ENCODE measurements around the gene CAPN11. TPM values are rescaled to one million over a fixed set of nuclear protein-coding genes. Genes with fewer than 3 reads are reported as not detected.

The CAPN11 gene
- total RNA-seq, 1 donor from 2014 or later, result 0.07 TPM

GRCh38 chr6:44201200-44201599 is 42.6 kb downstream of the CAPN11 start:
- H3K9me3 Mint-ChIP-seq (ENCODE audit: low read depth), result no peaks in the 10 kb centered on the region
- no peak overlapping the region for H3K4me3 Mint-ChIP-seq (ENCODE audit: unreplicated experiment)
- no peak for DNase-seq (ENCODE audit: low spot score)
- no peak overlapping the region for H3K27ac Mint-ChIP-seq (ENCODE audit: unreplicated experiment)
- peaks cover 17% of the 10 kb centered on the region for H3K4me1 Mint-ChIP-seq (ENCODE audit: low read depth)
- TF ChIP-seq CTCF (IDR thresholded peaks at IDR 0.05), result no peak
- no peaks in the 10 kb centered on the region for H3K36me3 Mint-ChIP-seq (ENCODE audit: low read depth)
- no peaks in the 10 kb centered on the region for H3K27me3 Mint-ChIP-seq (ENCODE audit: low read depth)

GRCh38 chr6:44201638-44202303 is 43.2 kb downstream of the CAPN11 start:
- DNase-seq (ENCODE audit: low spot score), result no peak
- H3K27ac Mint-ChIP-seq (ENCODE audit: unreplicated experiment), result no peak overlapping the region
- no peaks in the 10 kb centered on the region for H3K9me3 Mint-ChIP-seq (ENCODE audit: low read depth)
- TF ChIP-seq CTCF (IDR thresholded peaks at IDR 0.05), result no peak
- H3K36me3 Mint-ChIP-seq (ENCODE audit: low read depth), result no peaks in the 10 kb centered on the region
- H3K4me1 Mint-ChIP-seq (ENCODE audit: low read depth), result peaks cover 17% of the 10 kb centered on the region
- H3K27me3 Mint-ChIP-seq (ENCODE audit: low read depth), result no peaks in the 10 kb centered on the region
- H3K4me3 Mint-ChIP-seq (ENCODE audit: unreplicated experiment), result no peak overlapping the region

- Mint-ChIP-seq H3K27ac (ENCODE audit: unreplicated experiment) (no peak overlapping the region), H3K4me1 (ENCODE audit: low read depth) (peaks cover 17% of the 10 kb centered on the region), H3K9me3 (ENCODE audit: low read depth) (no peaks in the 10 kb centered on the region), H3K27me3 (ENCODE audit: low read depth) (no peaks in the 10 kb centered on the region), H3K36me3 (ENCODE audit: low read depth) (no peaks in the 10 kb centered on the region), H3K4me3 (ENCODE audit: unreplicated experiment) (no peak overlapping the region)
- no peak for TF ChIP-seq CTCF (IDR thresholded peaks at IDR 0.05)
- no peak for DNase-seq (ENCODE audit: low spot score)
These were observed 43.8 kb downstream of the CAPN11 start for GRCh38 chr6:44202332-44202971.

GRCh38 chr6:44202972-44203750 is 44.5 kb downstream of the CAPN11 start:
- no peak for DNase-seq (ENCODE audit: low spot score)
- no peak overlapping the region for H3K27ac Mint-ChIP-seq (ENCODE audit: unreplicated experiment)
- H3K9me3 Mint-ChIP-seq (ENCODE audit: low read depth), result no peaks in the 10 kb centered on the region
- no peak for TF ChIP-seq CTCF (IDR thresholded peaks at IDR 0.05)
- H3K4me1 Mint-ChIP-seq (ENCODE audit: low read depth), result peaks cover 17% of the 10 kb centered on the region
- no peak overlapping the region for H3K4me3 Mint-ChIP-seq (ENCODE audit: unreplicated experiment)
- H3K36me3 Mint-ChIP-seq (ENCODE audit: low read depth), result no peaks in the 10 kb centered on the region
- H3K27me3 Mint-ChIP-seq (ENCODE audit: low read depth), result no peaks in the 10 kb centered on the region

GRCh38 chr6:44203955-44204354 is 45.3 kb downstream of the CAPN11 start:
- no peaks in the 10 kb centered on the region for H3K36me3 Mint-ChIP-seq (ENCODE audit: low read depth)
- H3K4me3 Mint-ChIP-seq (ENCODE audit: unreplicated experiment), result no peak overlapping the region
- no peak for DNase-seq (ENCODE audit: low spot score)
- H3K27me3 Mint-ChIP-seq (ENCODE audit: low read depth), result no peaks in the 10 kb centered on the region
- H3K4me1 Mint-ChIP-seq (ENCODE audit: low read depth), result peaks cover 17% of the 10 kb centered on the region
- no peaks in the 10 kb centered on the region for H3K9me3 Mint-ChIP-seq (ENCODE audit: low read depth)
- TF ChIP-seq CTCF (IDR thresholded peaks at IDR 0.05), result no peak
- no peak overlapping the region for H3K27ac Mint-ChIP-seq (ENCODE audit: unreplicated experiment)
